ENCODE measurements around the gene KCNAB2.

DNA sequence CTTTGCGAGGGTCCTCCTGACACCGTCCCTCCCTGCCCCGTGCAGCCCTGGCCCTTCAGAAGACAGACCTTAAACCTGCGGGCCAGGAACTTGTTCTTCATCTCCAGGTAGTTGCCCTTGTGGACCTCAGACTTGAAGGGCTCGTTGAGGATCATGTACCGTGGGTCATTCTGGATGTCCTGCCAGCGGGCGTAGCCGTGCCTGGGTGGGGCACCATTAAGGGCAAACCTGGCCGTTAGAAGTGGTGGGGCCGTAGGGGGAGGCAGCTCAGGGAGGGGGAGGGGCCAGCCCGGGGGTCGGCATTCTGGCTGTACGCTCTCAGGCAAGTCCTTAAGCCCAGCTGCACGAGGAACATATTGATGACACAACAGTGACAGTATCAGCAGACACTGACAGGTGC, 64.6 kb downstream of the KCNAB2 start:
- TF ChIP-seq ZNF274 (IDR thresholded peaks at IDR 0.05; ENCODE audit: low read depth, low read length) (no peak), SUZ12 (IDR thresholded peaks at IDR 0.05; ENCODE audit: extremely low read depth, insufficient read depth, insufficient read length) (no peak), YY1 (IDR thresholded peaks at IDR 0.05; ENCODE audit: insufficient read depth, insufficient read length) (no peak)
